ENCODE results near the gene ADCY10. TPM values are rescaled to one million over a fixed set of nuclear protein-coding genes. Genes with fewer than 3 reads are reported as not detected.
"Not testable (repeated sequence)": the region's sequence is repeated elsewhere in the genome, so short reads cannot be mapped to it uniquely, and the experiment has no call there.

Gene ADCY10
- total RNA-seq, 2 experiments from 2014 or later, result not detected

DNA sequence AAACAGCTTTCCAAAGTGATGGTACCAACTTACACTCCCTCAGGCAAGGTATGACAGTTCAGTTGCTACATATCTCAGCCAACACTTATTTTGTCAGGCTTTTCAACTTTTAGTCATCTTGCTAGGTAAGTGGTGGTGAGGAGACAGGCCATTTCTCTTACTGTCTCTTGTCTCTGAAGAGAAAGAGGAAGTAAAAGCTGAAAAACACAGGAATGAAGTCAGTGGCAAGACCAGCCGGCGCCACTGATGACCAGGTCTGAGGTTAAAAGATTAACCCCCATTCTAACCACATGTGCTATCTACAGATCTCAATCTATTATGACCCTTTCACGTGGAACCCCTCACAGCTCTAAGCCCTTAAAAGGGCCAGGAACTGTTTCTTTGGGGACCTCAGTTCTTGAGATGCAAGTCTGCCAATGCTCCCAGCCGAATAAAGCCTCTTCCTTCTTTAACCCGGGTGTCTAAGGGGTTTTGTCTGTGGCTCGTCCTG is 4.2 kb downstream of the ADCY10 start:
- CTCF ChIA-PET, result no interaction called here
- ATAC-seq, result no peak
- H3K9me3 Mint-ChIP-seq (ENCODE audit: insufficient read depth), result peaks cover 13% of the 10 kb centered on the region

DNA sequence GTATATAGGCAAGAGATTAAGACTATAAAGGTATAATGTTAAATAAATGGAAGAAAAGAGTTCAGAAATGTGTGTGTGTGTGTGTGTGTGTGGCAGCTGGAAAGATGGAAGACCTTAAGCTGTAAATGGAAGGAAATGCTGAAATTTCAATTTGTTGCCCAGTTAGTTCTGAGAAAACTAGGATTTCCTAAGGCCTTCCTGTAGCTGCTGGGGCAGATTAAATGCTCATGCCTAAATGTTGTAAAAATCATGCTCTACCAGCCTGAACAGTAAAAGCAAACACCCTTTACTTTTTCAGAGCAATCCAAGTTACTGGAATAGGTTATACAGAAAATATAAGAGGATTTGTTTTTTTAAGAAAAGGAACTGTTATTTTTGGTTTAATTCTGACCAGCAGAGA is 8.3 kb downstream of the ADCY10 start:
- peaks cover 6% of the 10 kb centered on the region for H3K36me3 Mint-ChIP-seq (ENCODE audit: low read depth)
- CTCF ChIA-PET, result no interaction called here
- ATAC-seq, result no peak
- no peak overlapping the region for H3K27ac Mint-ChIP-seq
- no peak overlapping the region for H3K4me3 Mint-ChIP-seq
- H3K27me3 Mint-ChIP-seq (ENCODE audit: low read depth), result peaks cover 12% of the 10 kb centered on the region
- peaks cover 13% of the 10 kb centered on the region for H3K9me3 Mint-ChIP-seq (ENCODE audit: insufficient read depth)
- DNase-seq, result no peak
- H3K4me1 Mint-ChIP-seq (ENCODE audit: low read depth), result no peaks in the 10 kb centered on the region
- POLR2A ChIA-PET, result no interaction called here

More for the DNA sequence above, 4.2 kb downstream of the ADCY10 start:
- H3K27me3 Mint-ChIP-seq (ENCODE audit: low read depth), result peaks cover 12% of the 10 kb centered on the region
- POLR2A ChIA-PET, result no interaction called here
- H3K4me3 Mint-ChIP-seq, result no peak overlapping the region
- no peaks in the 10 kb centered on the region for H3K4me1 Mint-ChIP-seq (ENCODE audit: low read depth)
- no peak for DNase-seq
- no peak overlapping the region for H3K27ac Mint-ChIP-seq
- H3K36me3 Mint-ChIP-seq (ENCODE audit: low read depth), result peaks cover 8% of the 10 kb centered on the region

DNA sequence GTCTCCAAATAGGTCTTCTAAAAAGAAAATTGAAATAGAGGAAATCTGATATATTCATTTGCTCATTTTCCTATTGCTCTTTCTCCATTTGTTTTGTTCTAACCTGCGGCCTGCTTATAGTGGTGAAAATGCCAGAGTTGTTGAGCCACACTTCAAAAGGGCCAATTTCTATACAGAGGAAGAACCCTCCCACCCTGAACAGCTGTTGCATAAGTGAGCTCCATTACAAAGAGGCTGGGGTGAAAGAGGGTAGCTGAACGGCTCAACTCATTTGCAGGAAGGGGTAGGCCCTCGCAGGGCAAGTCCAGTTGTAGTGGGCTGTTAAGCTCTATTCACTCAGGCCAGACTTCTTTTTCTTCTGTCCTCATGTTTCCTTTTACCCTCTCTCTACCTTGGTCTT is 8.8 kb downstream of the ADCY10 start:
- POLR2A ChIA-PET, result no interaction called here
- Mint-ChIP-seq H3K9me3 (ENCODE audit: insufficient read depth) (peaks cover 10% of the 10 kb centered on the region), H3K36me3 (ENCODE audit: low read depth) (peaks cover 4% of the 10 kb centered on the region), H3K27me3 (ENCODE audit: low read depth) (peaks cover 9% of the 10 kb centered on the region), H3K4me3 (no peak overlapping the region), H3K27ac (no peak overlapping the region), H3K4me1 (ENCODE audit: low read depth) (no peaks in the 10 kb centered on the region)
- DNase-seq, result no peak
- ATAC-seq, result no peak
- CTCF ChIA-PET, result interaction anchor here (0.8 kb wide), 1 partner anchor 177 kb away, joined by 3 read pairs; no protein-coding TSS in a partner anchor

DNA sequence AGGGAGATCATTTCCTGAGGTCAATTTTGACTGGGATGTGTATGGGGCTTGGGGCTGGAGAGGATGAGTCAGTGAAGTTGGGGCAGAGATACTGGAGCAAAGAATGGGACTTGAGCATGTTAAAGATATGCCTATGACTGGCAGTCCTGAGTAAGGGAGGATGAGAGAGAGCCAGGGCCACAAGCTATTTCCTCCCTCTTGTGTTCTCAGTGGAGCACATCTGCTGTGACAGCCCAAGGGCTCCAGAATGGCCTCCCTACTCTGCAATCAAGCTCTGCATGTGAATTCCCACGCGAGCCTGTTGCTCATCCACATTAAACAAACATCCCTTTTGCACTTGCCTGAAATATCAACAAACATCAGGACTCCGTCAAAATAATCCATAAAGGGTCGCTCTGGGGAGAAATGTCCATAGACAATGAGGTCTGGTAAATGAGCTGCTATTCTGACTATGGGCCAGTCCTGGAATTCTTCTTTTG is 9.2 kb downstream of the ADCY10 start:
- H3K4me3 Mint-ChIP-seq, result no peak overlapping the region
- CTCF ChIA-PET, result interaction anchor here (0.8 to 1.0 kb wide), 2 partner anchors 23 to 178 kb away, joined by 3 read pairs; no protein-coding TSS in a partner anchor
- no peak for DNase-seq
- H3K4me1 Mint-ChIP-seq (ENCODE audit: low read depth), result no peaks in the 10 kb centered on the region
- H3K27me3 Mint-ChIP-seq (ENCODE audit: low read depth), result peaks cover 7% of the 10 kb centered on the region
- ATAC-seq, result no peak
- H3K27ac Mint-ChIP-seq, result no peak overlapping the region
- H3K9me3 Mint-ChIP-seq (ENCODE audit: insufficient read depth), result peaks cover 6% of the 10 kb centered on the region
- no peaks in the 10 kb centered on the region for H3K36me3 Mint-ChIP-seq (ENCODE audit: low read depth)
- POLR2A ChIA-PET, result interaction anchor here (0.8 kb wide), 1 partner anchor 27 kb away, joined by 3 read pairs; no protein-coding TSS in a partner anchor

DNA sequence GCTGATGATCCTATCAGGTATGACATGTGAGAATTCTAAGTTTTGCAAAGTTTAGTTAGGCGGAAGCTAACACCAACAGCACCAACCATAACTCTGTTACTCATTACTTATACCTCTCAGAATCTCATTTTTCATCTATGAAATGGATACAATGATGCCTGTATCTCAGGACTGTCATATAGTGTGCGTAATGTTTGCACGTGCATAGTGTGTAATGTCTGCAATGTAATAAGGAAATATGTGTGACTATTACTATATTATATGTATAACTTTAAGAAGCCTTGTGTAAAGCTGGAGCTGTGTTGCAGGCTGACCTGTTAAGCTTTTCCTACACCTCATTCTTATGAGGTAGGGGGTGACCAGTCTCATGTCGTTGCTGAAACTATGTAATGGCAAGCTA is 13.0 kb downstream of the ADCY10 start:
- Mint-ChIP-seq H3K36me3 (ENCODE audit: low read depth) (no peaks in the 10 kb centered on the region), H3K9me3 (ENCODE audit: insufficient read depth) (no peaks in the 10 kb centered on the region), H3K27ac (no peak overlapping the region), H3K4me1 (ENCODE audit: low read depth) (peaks cover 2% of the 10 kb centered on the region), H3K27me3 (ENCODE audit: low read depth) (no peaks in the 10 kb centered on the region), H3K4me3 (no peak overlapping the region)
- ChIA-PET POLR2A (no interaction called here), CTCF (no interaction called here)
- no peak for DNase-seq
- ATAC-seq, result no peak

DNA sequence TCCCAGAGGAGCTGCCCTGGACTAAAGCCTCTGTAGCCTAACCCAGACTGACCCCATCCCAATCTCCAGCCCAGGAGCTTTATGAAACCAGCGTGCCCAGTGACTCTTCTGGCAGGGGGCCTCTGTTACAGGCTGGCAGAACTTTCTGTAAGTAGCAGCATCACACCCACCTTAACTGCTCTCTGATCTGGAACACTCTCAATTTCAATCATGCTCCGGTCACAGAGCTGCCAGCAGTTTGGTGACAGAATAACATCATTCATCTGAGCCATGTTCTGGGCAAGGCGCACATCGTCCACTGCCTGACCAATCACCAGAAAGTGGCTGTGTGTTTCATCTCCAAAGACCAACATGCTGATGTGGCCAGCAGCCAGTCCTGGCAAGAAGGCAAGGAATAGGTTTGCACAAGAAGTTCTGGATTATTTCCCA is 14.7 kb downstream of the ADCY10 start:
- Mint-ChIP-seq H3K9me3 (ENCODE audit: insufficient read depth) (no peaks in the 10 kb centered on the region), H3K4me3 (no peak overlapping the region), H3K36me3 (ENCODE audit: low read depth) (no peaks in the 10 kb centered on the region), H3K27me3 (ENCODE audit: low read depth) (peaks cover 4% of the 10 kb centered on the region), H3K4me1 (ENCODE audit: low read depth) (peaks cover 2% of the 10 kb centered on the region), H3K27ac (no peak overlapping the region)
- POLR2A ChIA-PET, result no interaction called here
- DNase-seq (no peak), ATAC-seq (no peak)
- CTCF ChIA-PET, result no interaction called here

DNA sequence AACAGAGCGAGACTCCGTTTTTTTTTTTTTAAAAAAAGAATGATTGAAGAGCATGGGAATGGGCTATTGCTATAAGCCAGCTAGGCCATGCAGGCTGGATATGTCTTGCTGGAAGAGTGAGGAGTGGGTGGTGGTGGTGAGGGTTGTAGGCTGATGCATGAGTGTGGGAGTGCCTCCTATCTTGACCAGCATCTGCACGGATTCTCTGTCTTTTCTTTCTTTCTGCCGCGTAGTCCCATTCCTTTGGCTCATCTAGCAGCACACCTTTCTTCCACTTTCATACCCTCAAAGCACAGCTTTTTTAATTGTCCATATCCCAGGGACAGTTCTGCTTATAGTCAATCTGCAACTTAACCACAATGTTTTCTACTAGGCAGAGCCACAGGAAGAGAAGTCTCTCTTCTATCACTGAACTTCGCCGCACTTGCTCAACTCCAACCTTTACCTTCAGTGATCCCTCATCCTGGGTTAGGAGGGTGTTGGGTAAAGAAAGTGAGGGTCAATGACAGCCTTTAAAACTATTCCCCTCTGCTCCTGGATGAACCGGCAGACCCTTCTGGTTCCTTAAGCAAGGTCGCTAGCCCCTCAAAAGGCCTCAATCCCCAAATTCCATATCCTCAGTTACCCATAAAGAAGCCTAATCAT is 15.2 kb downstream of the ADCY10 start:
- no peaks in the 10 kb centered on the region for H3K9me3 Mint-ChIP-seq (ENCODE audit: insufficient read depth)
- no peak overlapping the region for H3K4me3 Mint-ChIP-seq
- CTCF ChIA-PET, result no interaction called here
- no peak overlapping the region for H3K27ac Mint-ChIP-seq
- DNase-seq (no peak), ATAC-seq (no peak)
- peaks cover 4% of the 10 kb centered on the region for H3K27me3 Mint-ChIP-seq (ENCODE audit: low read depth)
- H3K4me1 Mint-ChIP-seq (ENCODE audit: low read depth), result peaks cover 2% of the 10 kb centered on the region
- POLR2A ChIA-PET, result no interaction called here
- H3K36me3 Mint-ChIP-seq (ENCODE audit: low read depth), result no peaks in the 10 kb centered on the region

DNA sequence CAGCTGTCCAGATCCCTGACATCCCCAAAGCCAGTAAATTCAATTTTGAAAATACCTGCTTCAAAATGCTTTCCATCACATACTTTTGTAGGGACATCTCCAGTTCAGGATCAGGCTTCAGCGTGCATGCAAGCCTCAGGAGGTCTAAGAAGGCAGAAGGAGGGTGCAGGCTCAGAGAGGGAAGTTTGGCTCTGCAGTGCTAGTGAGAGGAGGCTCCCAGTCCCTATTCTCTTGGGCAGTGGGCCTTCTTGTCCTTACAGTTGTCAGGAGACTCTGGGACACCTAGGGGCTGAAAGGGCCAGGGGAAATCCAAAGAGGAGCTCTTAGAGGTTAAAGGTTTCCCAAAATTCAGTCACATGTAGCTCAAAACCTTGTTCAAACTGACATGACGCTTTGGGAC is 20.1 kb downstream of the ADCY10 start:
- ChIA-PET POLR2A (interaction anchor here (0.6 to 0.8 kb wide), 2 partner anchors 116 to 1456 kb away, joined by 3 read pairs; no protein-coding TSS in a partner anchor), CTCF (interaction anchor here (0.6 kb wide), 1 partner anchor 615 kb away, joined by 3 read pairs; no protein-coding TSS in a partner anchor)
- Mint-ChIP-seq H3K27me3 (ENCODE audit: low read depth) (peaks cover 7% of the 10 kb centered on the region), H3K27ac (no peak overlapping the region), H3K4me1 (ENCODE audit: low read depth) (peaks cover 2% of the 10 kb centered on the region), H3K9me3 (ENCODE audit: insufficient read depth) (no peaks in the 10 kb centered on the region), H3K36me3 (ENCODE audit: low read depth) (no peaks in the 10 kb centered on the region), H3K4me3 (no peak overlapping the region)
- ATAC-seq (no peak), DNase-seq (no peak)

DNA sequence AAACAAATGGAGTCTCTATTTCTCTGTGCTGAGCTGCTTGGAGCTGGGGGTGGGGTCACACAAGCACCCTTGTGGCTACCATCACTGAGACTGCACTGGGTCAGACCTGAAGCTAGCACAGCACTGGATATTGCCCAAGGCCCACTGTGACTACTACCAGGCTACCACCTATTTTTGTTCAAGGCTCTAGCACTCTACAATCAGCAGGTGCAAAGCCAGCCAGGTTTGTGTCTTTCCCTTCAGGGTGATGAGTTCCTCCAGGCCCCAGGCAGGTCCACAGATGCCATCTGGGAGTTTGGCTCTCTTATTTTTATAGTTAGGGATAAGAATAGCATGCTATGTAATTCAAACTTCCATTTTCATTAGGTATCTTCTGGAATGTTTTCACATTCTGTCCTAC is 23.5 kb downstream of the ADCY10 start:
- no peak overlapping the region for H3K4me3 Mint-ChIP-seq
- CTCF ChIA-PET, result no interaction called here
- no peak for DNase-seq
- no peak overlapping the region for H3K27ac Mint-ChIP-seq
- no peaks in the 10 kb centered on the region for H3K4me1 Mint-ChIP-seq (ENCODE audit: low read depth)
- POLR2A ChIA-PET, result no interaction called here
- H3K36me3 Mint-ChIP-seq (ENCODE audit: low read depth), result no peaks in the 10 kb centered on the region
- no peak for ATAC-seq
- no peaks in the 10 kb centered on the region for H3K9me3 Mint-ChIP-seq (ENCODE audit: insufficient read depth)
- peaks cover 4% of the 10 kb centered on the region for H3K27me3 Mint-ChIP-seq (ENCODE audit: low read depth)

DNA sequence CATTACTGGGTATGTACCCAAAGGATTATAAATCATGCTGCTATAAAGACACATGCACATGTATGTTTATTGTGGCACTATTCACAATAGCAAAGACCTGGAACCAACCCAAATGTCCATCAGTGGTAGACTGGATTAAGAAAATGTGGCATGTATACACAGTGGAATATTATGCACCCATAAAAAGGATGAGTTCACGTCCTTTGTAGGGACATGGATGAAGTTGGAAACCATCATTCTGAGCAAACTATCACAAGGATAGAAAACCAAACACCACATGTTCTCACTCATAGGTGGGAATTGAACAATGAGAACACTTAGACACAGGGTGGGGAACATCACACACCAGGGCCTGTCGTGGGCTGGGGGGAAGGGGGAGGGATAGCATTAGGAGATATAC is 26.7 kb downstream of the ADCY10 start:
- DNase-seq; H3K36me3 Mint-ChIP-seq (ENCODE audit: low read depth); H3K4me3 Mint-ChIP-seq; H3K27ac Mint-ChIP-seq; ATAC-seq; CTCF ChIA-PET; POLR2A ChIA-PET; H3K9me3 Mint-ChIP-seq (ENCODE audit: insufficient read depth); H3K4me1 Mint-ChIP-seq (ENCODE audit: low read depth); H3K27me3 Mint-ChIP-seq (ENCODE audit: low read depth): not testable (repeated sequence)

DNA sequence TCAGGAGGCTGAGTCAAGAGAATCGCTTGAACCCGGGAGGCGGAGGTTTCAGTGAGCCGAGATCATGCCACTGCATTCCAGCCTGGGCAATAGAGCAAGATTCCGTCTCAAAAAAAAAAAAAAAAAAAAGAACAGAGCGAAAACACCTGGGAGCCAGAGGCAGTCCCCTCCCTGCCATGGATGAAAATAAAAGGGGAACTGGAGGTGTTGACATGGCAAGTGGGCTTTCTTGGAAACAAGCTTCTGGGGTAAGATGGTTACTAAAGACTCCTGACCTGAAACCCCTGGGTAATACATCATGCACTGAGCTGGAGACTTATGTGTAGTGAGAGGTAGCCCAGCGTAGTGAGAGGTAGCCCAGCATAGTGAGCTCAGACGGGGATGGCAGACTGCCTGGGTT is 31.6 kb downstream of the ADCY10 start:
- no peaks in the 10 kb centered on the region for H3K4me1 Mint-ChIP-seq (ENCODE audit: low read depth)
- H3K36me3 Mint-ChIP-seq (ENCODE audit: low read depth), result no peaks in the 10 kb centered on the region
- ChIA-PET CTCF (interaction anchor here (0.8 kb wide), 1 partner anchor 200 kb away, joined by 3 read pairs; no protein-coding TSS in a partner anchor), POLR2A (no interaction called here)
- H3K27ac Mint-ChIP-seq, result no peak overlapping the region
- H3K4me3 Mint-ChIP-seq, result no peak overlapping the region
- peaks cover 3% of the 10 kb centered on the region for H3K9me3 Mint-ChIP-seq (ENCODE audit: insufficient read depth)
- ATAC-seq (no peak), DNase-seq (no peak)
- H3K27me3 Mint-ChIP-seq (ENCODE audit: low read depth), result no peaks in the 10 kb centered on the region

DNA sequence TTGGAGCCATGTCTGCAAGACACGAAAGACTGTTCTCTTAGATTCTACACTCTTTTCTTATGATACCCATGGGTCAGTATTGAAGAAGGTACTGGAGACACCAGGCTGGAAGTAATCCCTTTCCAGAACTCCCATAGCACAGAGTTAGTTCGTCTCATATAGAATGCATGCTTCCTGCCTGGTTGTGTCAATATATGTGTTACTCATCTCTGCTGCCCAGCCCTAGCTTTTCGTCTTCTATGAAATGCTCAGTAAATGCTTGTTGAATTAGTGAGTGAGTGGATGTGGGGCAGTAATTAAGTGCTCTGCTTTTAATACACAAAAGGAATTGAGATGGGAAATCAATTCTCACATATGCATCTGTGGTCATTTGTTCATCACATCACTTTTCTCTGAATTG is 32.1 kb downstream of the ADCY10 start:
- CTCF ChIA-PET, result interaction anchor here (0.8 to 1.0 kb wide), 2 partner anchors 22 to 200 kb away, joined by 3 read pairs; no protein-coding TSS in a partner anchor
- POLR2A ChIA-PET, result no interaction called here
- H3K27me3 Mint-ChIP-seq (ENCODE audit: low read depth), result no peaks in the 10 kb centered on the region

More for the DNA sequence above, 32.1 kb downstream of the ADCY10 start:
- no peak overlapping the region for H3K4me3 Mint-ChIP-seq
- DNase-seq (no peak), ATAC-seq (no peak)
- H3K27ac Mint-ChIP-seq, result no peak overlapping the region
- H3K4me1 Mint-ChIP-seq (ENCODE audit: low read depth), result no peaks in the 10 kb centered on the region
- H3K36me3 Mint-ChIP-seq (ENCODE audit: low read depth), result no peaks in the 10 kb centered on the region
- H3K9me3 Mint-ChIP-seq (ENCODE audit: insufficient read depth), result peaks cover 3% of the 10 kb centered on the region
